AG04450 (cell line): Measurements from ENCODE around the gene KIAA1217. TPM values are rescaled to one million over a fixed set of nuclear protein-coding genes. Genes with fewer than 3 reads are reported as not detected.

Experiments
- CTCF ChIA-PET: fragments of 300-600, 350-600 bp; formaldehyde crosslinking; extraction: SDS; loops from one replicate; lab custom pipeline; 2022; ENCODE audit warnings: antibody characterized with exemption, inconsistent platforms; lab: Charles Lee
- POLR2A ChIA-PET: fragments of 350-600 bp; formaldehyde crosslinking; extraction: SDS; loops from one replicate; lab custom pipeline; 2021; ENCODE audit warnings: antibody characterized with exemption, inconsistent platforms; lab: Yijun Ruan, JAX
- DNase-seq: peaks from one replicate; pipeline ENCODE4 v3.0.0-alpha.2; 2011; ENCODE audit warnings: low read depth, low spot score
- H3K27ac ChIP-seq: one replicate; pipeline ENCODE4 v1.5.1; 2012; ENCODE audit warnings: low read depth, low read length, control low read depth
- H3K27me3 ChIP-seq: one replicate; pipeline ENCODE4 v1.6.0; 2012; ENCODE audit warnings: low read length; ENCODE audit not compliant: control insufficient read depth, insufficient read depth
- H3K4me3 ChIP-seq: 2 replicates; pipeline ENCODE4 v1.5.1; 2011; ENCODE audit warnings: mild to moderate bottlenecking, low read depth, low read length, control low read depth
- H3K9me3 ChIP-seq: 2 replicates; pipeline ENCODE4 v1.5.1; 2012; ENCODE audit warnings: low read length; ENCODE audit not compliant: control insufficient read depth, insufficient read depth
- CTCF ChIP-seq: IDR thresholded peaks from 2 replicates; pipeline ENCODE4 v1.5.1; 2011; ENCODE audit warnings: low read depth, low read length, control low read depth, inconsistent platforms
- polyA plus RNA-seq: library from polyadenylated mRNA; depleted of rRNA; stranded (reverse); fragments of >200 nt; gene quantifications from 2 replicates; pipeline ENCODE4 v1.2.3, GENCODE V29; 2011

The KIAA1217 gene
- polyA plus RNA-seq, 1 experiment: 5.4 TPM

GRCh38 chr10:24269476-24269875 is 60.5 kb downstream of the KIAA1217 start:
- Histone ChIP-seq H3K27ac (no peak overlapping the region), H3K27me3 (no peaks in the 10 kb centered on the region), H3K9me3 (no peaks in the 10 kb centered on the region), H3K4me3 (no peak overlapping the region)
- TF ChIP-seq CTCF: no peak
- ChIA-PET CTCF (no interaction called here), POLR2A (no interaction called here)
- DNase-seq: no peak

- H3K27ac ChIP-seq: no peak overlapping the region
- ChIA-PET CTCF (no interaction called here), POLR2A (no interaction called here)
- no peak for TF ChIP-seq CTCF
- no peak for DNase-seq
- H3K9me3 ChIP-seq: no peaks in the 10 kb centered on the region
- H3K27me3 ChIP-seq: no peaks in the 10 kb centered on the region
- no peak overlapping the region for H3K4me3 ChIP-seq
Observed at GRCh38 chr10:24272374-24272773, 63.4 kb downstream of the KIAA1217 start.

GRCh38 chr10:24277277-24277676 is 68.3 kb downstream of the KIAA1217 start:
- POLR2A ChIA-PET: no interaction called here
- H3K4me3 ChIP-seq: no peak overlapping the region
- CTCF ChIA-PET: no interaction called here
- TF ChIP-seq CTCF: no peak
- H3K27me3 ChIP-seq: no peaks in the 10 kb centered on the region
- H3K9me3 ChIP-seq: no peaks in the 10 kb centered on the region
- no peak for DNase-seq
- no peak overlapping the region for H3K27ac ChIP-seq

GRCh38 chr10:24277771-24278170 is 68.8 kb downstream of the KIAA1217 start:
- ChIA-PET CTCF (no interaction called here), POLR2A (no interaction called here)
- H3K27ac ChIP-seq: no peak overlapping the region

More at GRCh38 chr10:24277771-24278170, 68.8 kb downstream of the KIAA1217 start:
- no peak for DNase-seq
- no peaks in the 10 kb centered on the region for H3K27me3 ChIP-seq
- no peaks in the 10 kb centered on the region for H3K9me3 ChIP-seq
- no peak for TF ChIP-seq CTCF
- no peak overlapping the region for H3K4me3 ChIP-seq
